ENCODE results near the gene SYCP1.
"Not testable (repeated sequence)": the region's sequence is repeated elsewhere in the genome, so short reads cannot be mapped to it uniquely, and the experiment has no call there.

SYCP1 gene

DNA sequence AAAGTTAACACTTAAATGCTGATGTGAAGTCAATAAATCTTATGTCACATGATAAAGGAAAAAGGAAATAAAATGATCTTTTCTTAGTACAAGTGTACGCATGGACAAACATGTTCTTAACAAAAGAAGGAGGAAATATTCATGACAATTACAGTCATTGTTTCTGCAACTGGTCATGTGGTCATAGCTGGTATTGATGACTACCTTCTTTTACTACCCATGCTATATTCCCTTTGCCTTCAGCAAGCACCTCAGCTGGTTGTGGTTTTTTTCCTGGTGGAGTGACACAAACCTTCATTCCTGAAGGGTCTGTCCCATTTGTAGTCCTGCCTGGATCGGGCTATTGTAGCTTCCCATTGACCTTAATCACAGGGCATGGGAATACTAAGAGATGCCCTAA is 151.5 kb downstream of the SYCP1 start:
- H3K27ac Mint-ChIP-seq: no peak overlapping the region
- no peak overlapping the region for H3K4me3 Mint-ChIP-seq
- H3K4me1 Mint-ChIP-seq (ENCODE audit: low read depth): no peaks in the 10 kb centered on the region

GRCh38 chr1:115012006-115012405 is 157.3 kb downstream of the SYCP1 start:
- Mint-ChIP-seq H3K9me3 (no peaks in the 10 kb centered on the region), H3K27ac (no peak overlapping the region), H3K27me3 (ENCODE audit: low read depth) (no peaks in the 10 kb centered on the region), H3K4me1 (ENCODE audit: low read depth) (no peaks in the 10 kb centered on the region), H3K36me3 (ENCODE audit: low read depth) (no peaks in the 10 kb centered on the region), H3K4me3 (no peak overlapping the region)

More for the DNA sequence above, 151.5 kb downstream of the SYCP1 start:
- Mint-ChIP-seq H3K9me3 (peaks cover 3% of the 10 kb centered on the region), H3K27me3 (ENCODE audit: low read depth) (peaks cover 4% of the 10 kb centered on the region), H3K36me3 (ENCODE audit: low read depth) (no peaks in the 10 kb centered on the region)

DNA sequence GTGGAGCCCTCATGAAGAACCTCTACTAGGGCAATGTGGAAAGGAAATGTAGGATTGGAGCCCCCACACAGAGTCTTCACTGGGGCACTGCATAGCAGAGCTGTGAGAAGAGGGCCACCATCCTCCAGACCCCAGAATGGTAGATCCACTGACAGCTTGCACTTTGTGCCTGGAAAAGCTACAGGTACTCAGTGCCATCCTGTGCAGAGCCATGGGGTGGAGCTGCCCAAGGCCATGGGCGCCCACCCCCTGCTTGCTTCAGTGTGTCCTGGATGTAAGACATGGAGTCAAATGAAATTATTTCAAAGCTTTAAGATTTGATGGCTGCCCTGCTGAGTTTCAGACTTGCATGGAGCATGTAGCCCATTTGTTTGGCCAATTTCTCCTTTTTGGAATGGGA is 157.8 kb downstream of the SYCP1 start:
- H3K4me3 Mint-ChIP-seq: no peak overlapping the region
- no peaks in the 10 kb centered on the region for H3K36me3 Mint-ChIP-seq (ENCODE audit: low read depth)
- H3K4me1 Mint-ChIP-seq (ENCODE audit: low read depth): no peaks in the 10 kb centered on the region
- H3K27ac Mint-ChIP-seq: no peak overlapping the region
- H3K9me3 Mint-ChIP-seq: no peaks in the 10 kb centered on the region
- no peaks in the 10 kb centered on the region for H3K27me3 Mint-ChIP-seq (ENCODE audit: low read depth)

- Mint-ChIP-seq H3K4me1 (ENCODE audit: low read depth) (no peaks in the 10 kb centered on the region), H3K4me3 (no peak overlapping the region), H3K9me3 (no peaks in the 10 kb centered on the region), H3K27me3 (ENCODE audit: low read depth) (no peaks in the 10 kb centered on the region), H3K27ac (no peak overlapping the region), H3K36me3 (ENCODE audit: low read depth) (no peaks in the 10 kb centered on the region)
Measured at GRCh38 chr1:115013792-115014191, 159.1 kb downstream of the SYCP1 start.

DNA sequence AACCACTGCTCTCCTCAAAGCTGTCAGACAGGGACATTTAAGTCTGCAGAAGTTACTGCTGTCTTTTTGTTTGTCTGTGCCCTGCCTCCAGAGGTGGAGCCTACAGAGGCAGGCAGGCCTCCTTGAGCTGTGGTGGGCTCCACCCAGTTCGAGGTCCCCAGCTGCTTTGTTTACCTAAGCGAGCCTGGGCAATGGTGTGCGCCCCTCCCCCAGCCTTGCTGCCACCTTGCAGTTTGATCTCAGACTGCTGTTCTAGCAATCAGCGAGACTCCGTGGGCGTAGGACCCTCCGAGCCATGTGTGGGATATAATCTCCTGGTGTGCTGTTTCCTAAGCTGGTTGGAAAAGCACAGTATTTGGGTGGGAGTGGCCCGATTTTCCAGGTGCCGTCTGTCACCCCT is 164.9 kb downstream of the SYCP1 start:
- not testable (repeated sequence) for H3K36me3 Mint-ChIP-seq (ENCODE audit: low read depth); H3K27ac Mint-ChIP-seq; H3K9me3 Mint-ChIP-seq; H3K4me1 Mint-ChIP-seq (ENCODE audit: low read depth); H3K4me3 Mint-ChIP-seq
- peaks cover 12% of the 10 kb centered on the region for H3K27me3 Mint-ChIP-seq (ENCODE audit: low read depth)

- Mint-ChIP-seq H3K9me3 (no peaks in the 10 kb centered on the region), H3K4me1 (ENCODE audit: low read depth) (no peaks in the 10 kb centered on the region), H3K27me3 (ENCODE audit: low read depth) (peaks cover 15% of the 10 kb centered on the region), H3K4me3 (no peak overlapping the region), H3K27ac (no peak overlapping the region), H3K36me3 (ENCODE audit: low read depth) (no peaks in the 10 kb centered on the region)
Measured at GRCh38 chr1:115021145-115021544, 166.5 kb downstream of the SYCP1 start.

GRCh38 chr1:115023593-115023992 is 168.9 kb downstream of the SYCP1 start:
- Mint-ChIP-seq H3K4me1 (ENCODE audit: low read depth) (no peaks in the 10 kb centered on the region), H3K27ac (no peak overlapping the region), H3K4me3 (no peak overlapping the region), H3K36me3 (ENCODE audit: low read depth) (no peaks in the 10 kb centered on the region), H3K27me3 (ENCODE audit: low read depth) (peaks cover 15% of the 10 kb centered on the region), H3K9me3 (no peaks in the 10 kb centered on the region)

DNA sequence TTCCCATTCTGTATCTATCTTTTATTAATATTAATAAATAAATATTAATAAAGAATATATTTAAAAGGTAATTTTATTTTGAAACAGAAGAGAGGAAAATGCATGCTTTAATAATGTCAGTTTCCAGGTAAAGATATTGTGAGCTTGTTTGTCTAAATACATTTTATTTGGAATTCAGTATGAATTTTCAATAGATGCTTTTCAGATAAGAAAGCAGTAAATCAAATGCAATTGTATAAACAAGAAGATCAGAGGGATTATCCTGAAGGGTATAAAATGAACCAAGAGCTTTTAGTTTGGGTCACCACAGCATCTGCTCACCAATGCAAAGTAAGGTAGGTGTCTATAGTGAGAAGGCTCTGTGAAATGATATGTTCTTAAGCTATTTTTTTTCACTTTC is 174.9 kb downstream of the SYCP1 start, which contains the start of gene TSHB:
Gene TSHB (plus strand): TSS at position 301 of the 400 bp plus-strand sequence. CDS start 3,537 bp downstream, outside the sequence.
- Mint-ChIP-seq H3K4me1 (ENCODE audit: low read depth) (no peaks in the 10 kb centered on the region), H3K4me3 (no peak within 1 kb of the TSS), H3K36me3 (ENCODE audit: low read depth) (no peaks in the 10 kb centered on the region), H3K27me3 (ENCODE audit: low read depth) (peaks cover 14% of the 10 kb centered on the region), H3K27ac (no peak within 1 kb of the TSS), H3K9me3 (no peaks in the 10 kb centered on the region)

GRCh38 chr1:115031595-115031994 is 176.9 kb downstream of the SYCP1 start:
- H3K9me3 Mint-ChIP-seq: no peaks in the 10 kb centered on the region
- H3K4me1 Mint-ChIP-seq (ENCODE audit: low read depth): no peaks in the 10 kb centered on the region
- H3K27ac Mint-ChIP-seq: no peak overlapping the region
- no peaks in the 10 kb centered on the region for H3K36me3 Mint-ChIP-seq (ENCODE audit: low read depth)
- H3K27me3 Mint-ChIP-seq (ENCODE audit: low read depth): peaks cover 11% of the 10 kb centered on the region
- no peak overlapping the region for H3K4me3 Mint-ChIP-seq

- H3K4me1 Mint-ChIP-seq (ENCODE audit: low read depth): no peaks in the 10 kb centered on the region
- H3K4me3 Mint-ChIP-seq: no peak overlapping the region
- H3K36me3 Mint-ChIP-seq (ENCODE audit: low read depth): no peaks in the 10 kb centered on the region
- H3K27me3 Mint-ChIP-seq (ENCODE audit: low read depth): peaks cover 5% of the 10 kb centered on the region
- no peak overlapping the region for H3K27ac Mint-ChIP-seq
- H3K9me3 Mint-ChIP-seq: no peaks in the 10 kb centered on the region
Measured at GRCh38 chr1:115035652-115036051, 181.0 kb downstream of the SYCP1 start.

GRCh38 chr1:115036814-115037507 is 182.3 kb downstream of the SYCP1 start:
- H3K27ac Mint-ChIP-seq: no peak overlapping the region
- no peaks in the 10 kb centered on the region for H3K9me3 Mint-ChIP-seq
- no peaks in the 10 kb centered on the region for H3K4me1 Mint-ChIP-seq (ENCODE audit: low read depth)
- H3K4me3 Mint-ChIP-seq: no peak overlapping the region
- no peaks in the 10 kb centered on the region for H3K27me3 Mint-ChIP-seq (ENCODE audit: low read depth)
- no peaks in the 10 kb centered on the region for H3K36me3 Mint-ChIP-seq (ENCODE audit: low read depth)

DNA sequence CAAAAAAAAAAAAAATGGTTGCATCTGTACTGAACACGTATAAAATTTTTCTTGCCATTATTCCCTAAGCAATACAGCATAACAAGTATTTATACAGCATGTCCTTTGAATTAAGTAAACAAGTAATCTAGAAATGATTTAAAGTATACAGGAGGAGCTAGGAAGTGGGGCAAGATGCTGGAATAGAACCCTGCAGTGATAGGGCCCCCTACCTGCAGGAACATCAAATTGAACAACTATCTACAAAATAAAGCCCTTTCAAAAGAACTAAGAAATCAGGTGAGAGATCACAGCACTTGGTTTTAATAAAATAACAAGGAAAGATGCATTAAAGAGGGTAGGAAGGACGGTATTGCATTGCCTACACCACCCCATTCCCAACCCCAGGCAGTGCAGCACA is 185.8 kb downstream of the SYCP1 start:
- Mint-ChIP-seq H3K4me1 (ENCODE audit: low read depth) (no peaks in the 10 kb centered on the region), H3K27ac (no peak overlapping the region), H3K36me3 (ENCODE audit: low read depth) (peaks cover 1% of the 10 kb centered on the region), H3K9me3 (no peaks in the 10 kb centered on the region), H3K27me3 (ENCODE audit: low read depth) (peaks cover 13% of the 10 kb centered on the region), H3K4me3 (no peak overlapping the region)

DNA sequence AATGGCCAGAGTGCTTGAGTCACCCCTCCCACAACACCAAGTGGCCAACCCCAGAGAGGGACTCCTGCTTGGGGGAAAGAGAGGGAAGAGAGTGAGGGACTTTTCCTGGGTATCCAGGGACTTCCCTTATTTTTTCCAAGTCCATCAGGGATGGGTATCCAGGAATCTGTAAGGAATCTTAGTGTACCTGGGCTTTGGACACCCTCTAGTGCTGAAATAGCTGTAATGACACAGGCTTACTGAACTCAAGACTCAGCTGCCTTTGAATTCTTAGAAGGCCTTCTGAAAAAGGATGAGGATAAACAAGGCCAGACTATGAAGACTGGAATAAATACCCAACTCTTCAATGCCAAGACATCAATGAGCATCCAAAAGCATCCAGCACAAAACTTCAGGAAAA is 187.0 kb downstream of the SYCP1 start:
- H3K27me3 Mint-ChIP-seq (ENCODE audit: low read depth): peaks cover 13% of the 10 kb centered on the region
- H3K36me3 Mint-ChIP-seq (ENCODE audit: low read depth): peaks cover 1% of the 10 kb centered on the region
- H3K4me1 Mint-ChIP-seq (ENCODE audit: low read depth): no peaks in the 10 kb centered on the region
- H3K9me3 Mint-ChIP-seq: no peaks in the 10 kb centered on the region
- no peak overlapping the region for H3K4me3 Mint-ChIP-seq
- H3K27ac Mint-ChIP-seq: no peak overlapping the region

Measured in T-helper 1 cell treated with Interleukin-12 subunit alpha and Interleukin-12 subunit beta and Interleukin-4 antibody, amounts not matched to agents 30 μg/mL and 1 μg/mL, for 36 hours (primary cell).